Measurements from ENCODE around the gene KLHDC7A.

DNA sequence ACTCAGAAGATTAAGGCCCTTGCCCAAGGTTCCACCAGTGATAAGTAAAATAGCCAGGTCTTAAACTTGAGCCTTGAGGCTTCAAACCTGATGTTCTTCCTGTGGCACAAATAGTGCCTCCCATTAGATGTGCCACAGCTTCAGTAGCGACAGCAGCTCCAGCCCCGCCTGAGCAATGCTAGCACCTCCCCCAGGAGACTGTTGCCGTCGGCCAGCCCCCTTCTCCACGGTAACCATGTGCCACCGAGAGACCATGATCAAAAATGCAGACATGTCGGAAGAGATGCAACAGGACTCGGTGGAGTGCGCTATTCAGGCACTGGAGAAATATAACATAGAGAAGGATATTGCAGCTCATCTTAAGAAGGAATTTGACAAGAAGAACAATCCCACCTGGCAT, 32.2 kb downstream of the KLHDC7A start:
- TF ChIP-seq MEF2A (IDR thresholded peaks at IDR 0.05; ENCODE audit: insufficient read depth, low read depth, low read length) (no peak), POLR2AphosphoS5 (IDR thresholded peaks at IDR 0.05; ENCODE audit: low read length) (no peak), GABPA (IDR thresholded peaks at IDR 0.05; ENCODE audit: low read depth) (no peak), FOS (IDR thresholded peaks at IDR 0.05; ENCODE audit: borderline replicate concordance, extremely low read depth, insufficient read length) (no peak), ZNF274 (IDR thresholded peaks at IDR 0.05; ENCODE audit: insufficient read depth, insufficient read length) (no peak), YY1 (IDR thresholded peaks at IDR 0.05; ENCODE audit: low read depth, low read length) (no peak), POLR2A (IDR thresholded peaks at IDR 0.05; ENCODE audit: low read depth, low read length) (no peak)
- TF ChIP-seq, protein P1, sequence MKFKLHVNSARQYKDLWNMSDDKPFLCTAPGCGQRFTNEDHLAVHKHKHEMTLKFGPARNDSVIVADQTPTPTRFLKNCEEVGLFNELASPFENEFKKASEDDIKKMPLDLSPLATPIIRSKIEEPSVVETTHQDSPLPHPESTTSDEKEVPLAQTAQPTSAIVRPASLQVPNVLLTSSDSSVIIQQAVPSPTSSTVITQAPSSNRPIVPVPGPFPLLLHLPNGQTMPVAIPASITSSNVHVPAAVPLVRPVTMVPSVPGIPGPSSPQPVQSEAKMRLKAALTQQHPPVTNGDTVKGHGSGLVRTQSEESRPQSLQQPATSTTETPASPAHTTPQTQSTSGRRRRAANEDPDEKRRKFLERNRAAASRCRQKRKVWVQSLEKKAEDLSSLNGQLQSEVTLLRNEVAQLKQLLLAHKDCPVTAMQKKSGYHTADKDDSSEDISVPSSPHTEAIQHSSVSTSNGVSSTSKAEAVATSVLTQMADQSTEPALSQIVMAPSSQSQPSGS (IDR thresholded peaks at IDR 0.05; ENCODE audit: low read length): no peak

All from GM12878 (cell line).